Ammon's horn (tissue), 1 donor: ENCODE measurements around the gene ZNF134.

Experiments
- DNase-seq: peaks from one replicate; pipeline ENCODE4 v3.0.0-alpha.2; 2016; ENCODE audit warnings: low spot score

ZNF134 gene

GRCh38 chr19:57613941-57614743 is at the start of gene ZNF134:
ZNF134 (plus strand) TSS chr19:57614242; CDS start chr19:57619469, 5,227 bp downstream.
- peak; percentile 91 for DNase-seq

GRCh38 chr19:57566396-57567265 is 47.4 kb upstream of the ZNF134 start:
- no peak for DNase-seq

- DNase-seq = no peak
Observed at GRCh38 chr19:57570707-57571106, 43.3 kb upstream of the ZNF134 start.

- DNase-seq = no peak
Observed at GRCh38 chr19:57572415-57572947, 41.6 kb upstream of the ZNF134 start.

- no peak for DNase-seq
Observed at GRCh38 chr19:57576661-57577060, 37.4 kb upstream of the ZNF134 start.

- peak; percentile 99 for DNase-seq
Observed at GRCh38 chr19:57578487-57579205, 35.4 kb upstream of the ZNF134 start, which contains the start of gene ZNF416. ZNF416 (minus strand) TSS chr19:57578911; CDS start chr19:57578704, 207 bp downstream.

GRCh38 chr19:57583104-57583520 is 30.9 kb upstream of the ZNF134 start:
- no peak for DNase-seq

- peak; percentile 98 for DNase-seq
Observed at GRCh38 chr19:57583521-57584416, 30.3 kb upstream of the ZNF134 start, which contains the start of gene ZIK1. ZIK1 (plus strand) TSS chr19:57584145; CDS start chr19:57584357, 212 bp downstream.

GRCh38 chr19:57587529-57587928 is 26.5 kb upstream of the ZNF134 start:
- DNase-seq = no peak

GRCh38 chr19:57599377-57599760 is 14.7 kb upstream of the ZNF134 start:
- no peak for DNase-seq

- peak; percentile 94 for DNase-seq
Observed at GRCh38 chr19:57599761-57600383, 14.2 kb upstream of the ZNF134 start, which contains the start of gene ZNF530. ZNF530 (plus strand) TSS chr19:57599885; CDS start chr19:57604346, 4,461 bp downstream.

- no peak for DNase-seq
Observed at GRCh38 chr19:57606931-57607330, 7.1 kb upstream of the ZNF134 start.

GRCh38 chr19:57611113-57611512 is 2.9 kb upstream of the ZNF134 start:
- no peak for DNase-seq

- DNase-seq = no peak
Observed at GRCh38 chr19:57615346-57615745, 1.3 kb downstream of the ZNF134 start.

- DNase-seq = no peak
Observed at GRCh38 chr19:57620673-57621348, 6.8 kb downstream of the ZNF134 start.

GRCh38 chr19:57623091-57623490 is 9.0 kb downstream of the ZNF134 start:
- DNase-seq = no peak

GRCh38 chr19:57632987-57633831 is 19.2 kb downstream of the ZNF134 start, which contains the start of gene ZNF211:
ZNF211 (plus strand) TSS chr19:57633168; CDS start chr19:57633347, 179 bp downstream.
- DNase-seq = peak; percentile 95

- no peak for DNase-seq
Observed at GRCh38 chr19:57633832-57634131, 19.7 kb downstream of the ZNF134 start.

- no peak for DNase-seq
Observed at GRCh38 chr19:57637379-57637778, 23.3 kb downstream of the ZNF134 start.
